GM12874 (cell line): ENCODE measurements around the gene UQCR10.

Source experiments
- TF ChIP-seq, protein P1 (sequence below): IDR thresholded peaks from 2 replicates; pipeline ENCODE4 v1.5.1; 2011; ENCODE audit warnings: low read depth, mild to moderate bottlenecking, control low read depth, low read length, moderate library complexity; ENCODE audit not compliant: insufficient read depth

Gene UQCR10

DNA sequence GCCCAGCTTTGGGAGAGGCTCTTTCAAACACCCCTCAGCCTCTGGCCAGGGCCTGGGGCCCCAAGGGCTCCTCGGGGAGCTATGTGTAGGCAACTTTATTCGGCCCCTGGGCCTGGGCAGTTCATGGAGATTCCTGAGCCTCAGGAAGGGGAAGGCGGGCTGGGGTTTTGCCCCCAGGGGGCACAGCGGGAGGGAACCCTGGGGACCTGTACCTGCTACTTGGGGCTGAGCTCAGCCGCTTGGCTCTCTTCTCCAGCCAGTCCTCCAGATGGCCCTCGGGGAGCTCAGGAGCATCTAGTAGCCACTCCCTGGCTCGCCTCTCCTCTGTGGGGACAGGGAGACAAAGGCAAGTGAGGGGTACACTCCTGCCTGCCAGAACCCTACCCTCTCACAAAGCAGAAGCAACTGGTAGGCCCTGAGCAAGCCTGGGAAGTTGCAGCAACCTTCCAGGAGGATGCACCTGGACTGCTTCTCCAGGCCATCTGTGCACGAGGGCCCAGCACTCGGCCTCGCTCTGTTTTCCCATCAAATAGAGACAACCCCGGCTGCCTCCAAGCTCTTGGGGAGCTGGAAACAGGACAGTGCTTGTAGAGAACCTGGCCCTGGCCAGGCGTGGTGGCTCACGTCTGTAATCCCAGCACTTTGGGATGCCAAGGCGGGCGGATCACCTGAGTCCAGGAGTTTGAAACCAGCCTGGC, 28.9 kb upstream of the UQCR10 start:
- TF ChIP-seq, protein P1, sequence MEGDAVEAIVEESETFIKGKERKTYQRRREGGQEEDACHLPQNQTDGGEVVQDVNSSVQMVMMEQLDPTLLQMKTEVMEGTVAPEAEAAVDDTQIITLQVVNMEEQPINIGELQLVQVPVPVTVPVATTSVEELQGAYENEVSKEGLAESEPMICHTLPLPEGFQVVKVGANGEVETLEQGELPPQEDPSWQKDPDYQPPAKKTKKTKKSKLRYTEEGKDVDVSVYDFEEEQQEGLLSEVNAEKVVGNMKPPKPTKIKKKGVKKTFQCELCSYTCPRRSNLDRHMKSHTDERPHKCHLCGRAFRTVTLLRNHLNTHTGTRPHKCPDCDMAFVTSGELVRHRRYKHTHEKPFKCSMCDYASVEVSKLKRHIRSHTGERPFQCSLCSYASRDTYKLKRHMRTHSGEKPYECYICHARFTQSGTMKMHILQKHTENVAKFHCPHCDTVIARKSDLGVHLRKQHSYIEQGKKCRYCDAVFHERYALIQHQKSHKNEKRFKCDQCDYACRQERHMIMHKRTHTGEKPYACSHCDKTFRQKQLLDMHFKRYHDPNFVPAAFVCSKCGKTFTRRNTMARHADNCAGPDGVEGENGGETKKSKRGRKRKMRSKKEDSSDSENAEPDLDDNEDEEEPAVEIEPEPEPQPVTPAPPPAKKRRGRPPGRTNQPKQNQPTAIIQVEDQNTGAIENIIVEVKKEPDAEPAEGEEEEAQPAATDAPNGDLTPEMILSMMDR = no peak

DNA sequence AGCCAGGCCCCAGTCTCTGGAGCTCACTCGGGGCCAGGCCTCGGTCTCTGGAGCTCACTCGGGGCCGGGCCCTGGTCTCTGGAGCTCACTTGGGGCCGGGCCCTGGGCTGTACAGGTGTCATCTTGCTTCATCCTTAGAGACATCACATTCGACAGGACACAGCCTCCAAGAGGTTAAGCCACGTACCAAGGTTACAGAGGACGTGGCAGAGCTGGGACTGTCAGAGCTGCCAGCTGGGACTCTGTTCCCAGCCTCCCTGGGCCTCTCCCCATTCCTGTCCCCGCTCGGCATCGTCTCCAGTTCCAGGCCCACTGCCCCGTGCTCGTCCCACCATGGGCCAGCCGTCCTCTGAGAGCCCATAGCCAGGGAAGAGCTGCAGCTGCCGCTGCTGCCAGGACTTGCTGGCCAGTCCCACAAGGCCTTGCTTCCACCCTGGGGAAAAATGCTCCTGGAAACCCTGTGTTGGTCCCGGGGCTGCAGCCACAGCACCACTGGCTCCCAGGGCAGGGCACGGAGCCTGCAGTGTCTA, 27.8 kb upstream of the UQCR10 start:
- TF ChIP-seq, protein P1 = no peak

DNA sequence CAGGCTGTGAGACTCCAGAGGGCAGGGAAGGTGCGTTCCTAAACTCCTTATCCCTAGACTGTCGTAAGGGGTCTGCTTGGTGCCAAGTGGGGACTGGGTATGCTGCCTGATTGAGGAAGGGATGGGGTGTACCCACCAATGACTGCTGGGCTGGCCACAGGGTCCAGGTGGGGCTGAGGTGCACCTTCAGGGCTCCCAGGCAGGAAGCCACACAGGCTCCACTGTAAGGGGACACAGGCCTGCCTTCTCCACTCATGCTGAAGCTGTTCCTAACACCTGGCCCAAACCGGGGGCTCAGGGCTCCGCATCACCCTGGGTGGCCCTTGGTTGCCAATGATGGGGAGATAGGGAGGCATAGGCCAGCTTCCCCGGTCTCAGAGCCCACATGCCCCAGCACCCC, 27.0 kb upstream of the UQCR10 start:
- TF ChIP-seq, protein P1 = no peak

DNA sequence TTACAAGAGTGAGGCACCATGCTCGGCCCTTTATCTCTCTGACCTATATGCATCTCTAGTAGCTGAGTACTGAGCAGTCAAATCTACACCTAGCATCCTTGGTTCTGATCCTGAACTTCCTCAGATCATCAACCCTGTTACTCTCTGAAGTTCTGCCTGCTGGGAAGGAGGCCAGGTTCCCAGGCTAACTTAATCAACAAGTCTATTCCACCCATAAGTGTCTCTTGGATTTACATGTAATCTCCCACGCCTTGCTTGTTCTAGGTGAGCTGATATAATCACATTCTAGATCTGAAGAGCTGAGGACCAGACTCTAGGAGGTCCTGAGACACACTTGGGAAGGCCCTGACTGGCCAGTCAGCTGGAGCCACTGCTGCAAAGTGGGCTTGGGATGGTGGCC, 25.2 kb upstream of the UQCR10 start:
- TF ChIP-seq, protein P1 = no peak

DNA sequence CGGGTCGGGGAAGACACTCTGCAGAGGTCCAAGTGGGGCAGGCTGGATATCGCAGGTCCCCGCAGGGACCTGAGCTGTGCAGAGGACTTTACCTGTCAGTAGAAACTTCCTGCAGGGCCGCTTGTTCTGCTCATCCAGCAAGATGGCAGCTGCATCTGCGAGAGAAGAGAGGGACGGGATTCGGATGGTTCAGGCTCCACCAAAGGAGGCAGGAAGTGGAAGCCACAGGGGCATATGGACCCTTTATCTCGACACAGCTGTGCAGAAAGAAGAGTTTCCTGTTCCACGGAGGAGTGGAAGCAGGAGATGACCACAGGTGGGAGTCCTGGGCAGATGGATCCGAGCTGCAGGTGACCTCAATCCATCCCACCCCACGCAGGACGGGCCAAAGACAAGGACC, 24.8 kb upstream of the UQCR10 start:
- TF ChIP-seq, protein P1 = no peak

DNA sequence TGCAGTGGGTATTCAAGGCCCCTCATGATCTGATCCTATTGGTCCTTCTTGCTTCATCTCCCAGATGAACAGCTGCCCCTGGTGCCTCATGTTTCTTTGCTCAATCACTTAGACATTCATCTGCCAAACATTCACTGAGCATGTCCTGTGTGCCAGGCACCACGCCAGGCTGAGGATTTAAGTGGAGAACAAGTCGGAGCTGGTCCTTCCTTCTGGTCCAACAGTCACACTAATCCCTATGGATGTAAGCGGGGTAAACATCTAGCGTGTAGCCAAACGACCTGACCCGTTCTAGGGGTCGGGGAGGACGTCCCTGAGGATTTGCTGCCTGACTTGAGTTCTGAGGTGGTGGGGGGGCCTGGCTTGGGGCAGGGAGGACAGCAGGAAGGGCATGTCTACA, 22.3 kb upstream of the UQCR10 start:
- TF ChIP-seq, protein P1 = no peak

DNA sequence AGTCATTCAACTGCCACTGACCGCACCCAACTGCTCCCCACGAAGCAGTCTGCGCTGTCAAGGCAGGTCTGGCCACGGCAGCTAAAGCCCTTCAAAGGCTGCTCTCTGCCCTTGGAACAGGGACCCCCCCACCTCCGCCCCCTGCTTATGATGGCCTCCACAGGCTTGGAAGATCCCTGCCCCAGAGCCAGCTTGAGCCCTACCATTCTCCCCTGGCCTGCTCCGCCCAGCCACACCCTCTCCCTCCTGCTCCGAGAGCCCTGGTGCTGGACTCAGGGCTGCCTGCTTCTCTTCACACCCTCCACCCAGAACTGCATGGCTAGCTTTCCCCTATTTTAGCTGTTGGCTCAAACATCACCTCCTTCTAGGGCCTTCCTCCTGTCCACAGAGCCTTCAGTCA, 19.3 kb upstream of the UQCR10 start:
- TF ChIP-seq, protein P1 = no peak
